ACC112 (cell line): ENCODE measurements around the gene ARNT2.

ENCODE experiments used
- H2AFZ ChIP-seq: fragments of 200-600 bp; sonication (generic); one replicate; pipeline ENCODE4 v1.6.0; 2017; ENCODE audit warnings: antibody characterized with exemption, low read length; ENCODE audit not compliant: unreplicated experiment
- H3K27ac ChIP-seq: fragments of 200-600 bp; sonication (generic); 2 replicates; pipeline ENCODE4 v1.5.1; 2014; ENCODE audit warnings: low read depth, mild to moderate bottlenecking, antibody characterized with exemption, low read length, moderate library complexity
- H3K27me3 ChIP-seq: fragments of 200-600 bp; sonication (generic); 2 replicates; pipeline ENCODE4 v1.6.1; 2014; ENCODE audit warnings: mild to moderate bottlenecking, antibody characterized with exemption, low read length, moderate library complexity, mixed read lengths; ENCODE audit not compliant: insufficient read depth
- H3K36me3 ChIP-seq: fragments of 200-600 bp; sonication (generic); 2 replicates; pipeline ENCODE4 v1.6.1; 2016; ENCODE audit warnings: mild to moderate bottlenecking, antibody characterized with exemption, low read length, moderate library complexity, mixed read lengths; ENCODE audit not compliant: insufficient read depth
- H3K4me1 ChIP-seq: fragments of 200-600 bp; sonication (generic); one replicate; pipeline ENCODE4 v1.6.1; 2016; ENCODE audit warnings: low read length, mixed read lengths; ENCODE audit not compliant: insufficient read depth, unreplicated experiment, control insufficient read depth
- H3K4me3 ChIP-seq: fragments of 200-600 bp; sonication (generic); 2 replicates; pipeline ENCODE4 v1.5.1; 2014; ENCODE audit warnings: mild to moderate bottlenecking, low read depth, low read length
- H3K79me2 ChIP-seq: fragments of 200-600 bp; sonication (generic); one replicate; pipeline ENCODE4 v1.6.0; 2016; ENCODE audit warnings: low read length; ENCODE audit not compliant: control insufficient read depth, unreplicated experiment, insufficient read depth

ARNT2 gene

GRCh38 chr15:80562846-80563245 is 158.7 kb downstream of the ARNT2 start:
- no peak overlapping the region for H2AFZ ChIP-seq
- peaks cover 5% of the 10 kb centered on the region for H3K4me1 ChIP-seq
- no peaks in the 10 kb centered on the region for H3K27me3 ChIP-seq
- no peaks in the 10 kb centered on the region for H3K79me2 ChIP-seq
- no peak overlapping the region for H3K4me3 ChIP-seq
- no peaks in the 10 kb centered on the region for H3K36me3 ChIP-seq
- no peak overlapping the region for H3K27ac ChIP-seq

- H3K4me3 ChIP-seq: no peak overlapping the region
- no peak overlapping the region for H2AFZ ChIP-seq
- no peaks in the 10 kb centered on the region for H3K79me2 ChIP-seq
- H3K36me3 ChIP-seq: no peaks in the 10 kb centered on the region
- no peak overlapping the region for H3K27ac ChIP-seq
- peaks cover 7% of the 10 kb centered on the region for H3K4me1 ChIP-seq
- H3K27me3 ChIP-seq: no peaks in the 10 kb centered on the region
These were observed 159.3 kb downstream of the ARNT2 start for GRCh38 chr15:80563372-80563997.

GRCh38 chr15:80564056-80564455 is 159.9 kb downstream of the ARNT2 start:
- Histone ChIP-seq H2AFZ (no peak overlapping the region), H3K36me3 (no peaks in the 10 kb centered on the region), H3K27me3 (no peaks in the 10 kb centered on the region), H3K79me2 (no peaks in the 10 kb centered on the region), H3K4me3 (no peak overlapping the region), H3K4me1 (peaks cover 7% of the 10 kb centered on the region), H3K27ac (no peak overlapping the region)

- H3K27me3 ChIP-seq: no peaks in the 10 kb centered on the region
- no peak overlapping the region for H3K4me3 ChIP-seq
- H2AFZ ChIP-seq: no peak overlapping the region
- H3K36me3 ChIP-seq: no peaks in the 10 kb centered on the region
- no peaks in the 10 kb centered on the region for H3K79me2 ChIP-seq
- H3K4me1 ChIP-seq: peaks cover 7% of the 10 kb centered on the region
- no peak overlapping the region for H3K27ac ChIP-seq
These were observed 161.2 kb downstream of the ARNT2 start for GRCh38 chr15:80565398-80565797.

GRCh38 chr15:80565988-80566387 is 161.8 kb downstream of the ARNT2 start:
- Histone ChIP-seq H2AFZ (no peak overlapping the region), H3K36me3 (no peaks in the 10 kb centered on the region), H3K4me1 (peaks cover 7% of the 10 kb centered on the region), H3K79me2 (no peaks in the 10 kb centered on the region), H3K27me3 (no peaks in the 10 kb centered on the region), H3K27ac (no peak overlapping the region), H3K4me3 (no peak overlapping the region)

- Histone ChIP-seq H3K27ac (no peak overlapping the region), H3K36me3 (no peaks in the 10 kb centered on the region), H2AFZ (no peak overlapping the region), H3K4me3 (no peak overlapping the region), H3K4me1 (peaks cover 7% of the 10 kb centered on the region), H3K79me2 (no peaks in the 10 kb centered on the region), H3K27me3 (no peaks in the 10 kb centered on the region)
These were observed 163.6 kb downstream of the ARNT2 start for GRCh38 chr15:80567721-80568157.

GRCh38 chr15:80568298-80568697 is 164.1 kb downstream of the ARNT2 start:
- Histone ChIP-seq H2AFZ (no peak overlapping the region), H3K4me1 (peaks cover 7% of the 10 kb centered on the region), H3K4me3 (no peak overlapping the region), H3K79me2 (no peaks in the 10 kb centered on the region), H3K27me3 (no peaks in the 10 kb centered on the region), H3K36me3 (no peaks in the 10 kb centered on the region), H3K27ac (no peak overlapping the region)

- H3K27me3 ChIP-seq: no peaks in the 10 kb centered on the region
- no peak overlapping the region for H3K27ac ChIP-seq
- H2AFZ ChIP-seq: no peak overlapping the region
- no peaks in the 10 kb centered on the region for H3K79me2 ChIP-seq
- peaks cover 7% of the 10 kb centered on the region for H3K4me1 ChIP-seq
- no peak overlapping the region for H3K4me3 ChIP-seq
- no peaks in the 10 kb centered on the region for H3K36me3 ChIP-seq
These were observed 164.9 kb downstream of the ARNT2 start for GRCh38 chr15:80568876-80569605.

GRCh38 chr15:80569656-80570055 is 165.5 kb downstream of the ARNT2 start:
- H3K36me3 ChIP-seq: no peaks in the 10 kb centered on the region
- peaks cover 7% of the 10 kb centered on the region for H3K4me1 ChIP-seq
- H3K27ac ChIP-seq: no peak overlapping the region
- H3K27me3 ChIP-seq: no peaks in the 10 kb centered on the region
- no peak overlapping the region for H3K4me3 ChIP-seq
- H3K79me2 ChIP-seq: no peaks in the 10 kb centered on the region
- no peak overlapping the region for H2AFZ ChIP-seq

GRCh38 chr15:80570553-80570952 is 166.4 kb downstream of the ARNT2 start:
- Histone ChIP-seq H3K79me2 (no peaks in the 10 kb centered on the region), H3K27me3 (no peaks in the 10 kb centered on the region), H2AFZ (no peak overlapping the region), H3K36me3 (no peaks in the 10 kb centered on the region), H3K4me1 (peaks cover 7% of the 10 kb centered on the region), H3K27ac (no peak overlapping the region), H3K4me3 (no peak overlapping the region)

- no peak overlapping the region for H3K4me3 ChIP-seq
- H3K27ac ChIP-seq: no peak overlapping the region
- H3K79me2 ChIP-seq: no peaks in the 10 kb centered on the region
- H3K27me3 ChIP-seq: no peaks in the 10 kb centered on the region
- H2AFZ ChIP-seq: no peak overlapping the region
- H3K4me1 ChIP-seq: peaks cover 7% of the 10 kb centered on the region
- no peaks in the 10 kb centered on the region for H3K36me3 ChIP-seq
These were observed 168.2 kb downstream of the ARNT2 start for GRCh38 chr15:80572337-80572736.
